HFFc6 (cell line): ENCODE measurements around the gene NET1. TPM values are rescaled to one million over a fixed set of nuclear protein-coding genes. Genes with fewer than 3 reads are reported as not detected.
"Not testable (repeated sequence)": the region's sequence is repeated elsewhere in the genome, so short reads cannot be mapped to it uniquely, and the experiment has no call there.

Source experiments
- DNase-seq: peaks from one replicate; pipeline ENCODE4 v3.0.0-alpha.2; 2018
- H3K27ac Mint-ChIP-seq: 2 replicates; pipeline ENCODE4 v1.8.0; 2020; ENCODE audit warnings: mild to moderate bottlenecking, mixed read lengths
- H3K27me3 Mint-ChIP-seq: 2 replicates; pipeline ENCODE4 v1.8.0; 2021; ENCODE audit warnings: mild to moderate bottlenecking, moderate library complexity, mixed read lengths; ENCODE audit not compliant: insufficient read depth
- H3K36me3 Mint-ChIP-seq: 2 replicates; pipeline ENCODE4 v1.8.0; 2021; ENCODE audit warnings: low read depth, mixed read lengths
- H3K4me1 Mint-ChIP-seq: 2 replicates; pipeline ENCODE4 v1.8.0; 2020; ENCODE audit warnings: low read depth, mixed read lengths
- H3K4me3 Mint-ChIP-seq: 2 replicates; pipeline ENCODE4 v1.8.0; 2020; ENCODE audit warnings: mild to moderate bottlenecking, moderate library complexity, mixed read lengths
- H3K9me3 Mint-ChIP-seq: 2 replicates; pipeline ENCODE4 v1.8.0; 2020; ENCODE audit warnings: mild to moderate bottlenecking, mixed read lengths
- total RNA-seq, 6 experiments: library from RNA; stranded (reverse); fragmentation: NEBNext Ultra II Directional; extraction: Animal tissue kit (Norgen Biotek cat#: 25700); gene quantifications; 2 replicates in 1 of 6; 3 replicates in 5 of 6; pipeline ENCODE4 v1.2.3, GENCODE V29; 2021
- TF ChIP-seq, protein P1 (sequence below): fragments of 200-600 bp; sonication (generic); IDR thresholded peaks from 2 replicates; pipeline ENCODE4 v1.5.0; 2021; ENCODE audit warnings: antibody characterized with exemption, mild to moderate bottlenecking

Gene NET1
- total RNA-seq, 6 experiments from 2014 or later, result 65.1 to 92.9 (median 86.6) TPM

DNA sequence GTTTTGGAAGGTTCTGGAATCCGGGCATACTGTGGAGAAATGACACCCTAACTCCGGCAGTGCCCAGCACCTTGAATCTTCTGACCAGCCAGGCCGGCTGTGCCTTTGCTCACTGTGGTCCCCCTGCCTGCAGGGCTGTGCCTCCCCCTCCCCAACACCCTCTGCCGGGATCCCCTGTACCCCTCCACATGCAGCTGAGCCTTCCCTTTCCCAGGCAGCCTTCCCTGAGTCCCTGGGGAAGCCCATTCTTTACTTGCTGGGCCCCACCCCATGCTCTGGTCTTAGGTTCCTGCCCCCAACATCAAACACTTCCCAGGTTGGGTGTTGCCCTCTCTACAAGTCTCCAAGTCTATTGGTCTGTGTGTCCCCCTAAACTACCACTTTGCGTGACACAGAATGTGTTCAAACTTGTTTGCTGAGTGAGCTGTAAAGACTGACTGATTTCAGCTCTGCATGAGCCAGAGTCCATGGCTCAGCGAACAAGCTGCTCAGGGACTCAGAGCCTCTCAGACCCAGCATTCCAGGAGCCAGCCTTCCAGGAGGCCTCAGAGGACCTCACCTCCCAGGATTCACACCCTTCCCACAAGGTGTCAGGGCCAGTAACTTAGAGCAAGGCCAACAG is 55.4 kb downstream of the NET1 start:
- Mint-ChIP-seq H3K27me3 (peaks cover 5% of the 10 kb centered on the region), H3K36me3 (peaks cover 9% of the 10 kb centered on the region; the same call in 1 of the 2 replicates), H3K4me3 (no peak overlapping the region), H3K9me3 (peaks cover 4% of the 10 kb centered on the region), H3K4me1 (peaks cover 52% of the 10 kb centered on the region), H3K27ac (no peak overlapping the region)
- DNase-seq, result no peak
- TF ChIP-seq, protein P1, sequence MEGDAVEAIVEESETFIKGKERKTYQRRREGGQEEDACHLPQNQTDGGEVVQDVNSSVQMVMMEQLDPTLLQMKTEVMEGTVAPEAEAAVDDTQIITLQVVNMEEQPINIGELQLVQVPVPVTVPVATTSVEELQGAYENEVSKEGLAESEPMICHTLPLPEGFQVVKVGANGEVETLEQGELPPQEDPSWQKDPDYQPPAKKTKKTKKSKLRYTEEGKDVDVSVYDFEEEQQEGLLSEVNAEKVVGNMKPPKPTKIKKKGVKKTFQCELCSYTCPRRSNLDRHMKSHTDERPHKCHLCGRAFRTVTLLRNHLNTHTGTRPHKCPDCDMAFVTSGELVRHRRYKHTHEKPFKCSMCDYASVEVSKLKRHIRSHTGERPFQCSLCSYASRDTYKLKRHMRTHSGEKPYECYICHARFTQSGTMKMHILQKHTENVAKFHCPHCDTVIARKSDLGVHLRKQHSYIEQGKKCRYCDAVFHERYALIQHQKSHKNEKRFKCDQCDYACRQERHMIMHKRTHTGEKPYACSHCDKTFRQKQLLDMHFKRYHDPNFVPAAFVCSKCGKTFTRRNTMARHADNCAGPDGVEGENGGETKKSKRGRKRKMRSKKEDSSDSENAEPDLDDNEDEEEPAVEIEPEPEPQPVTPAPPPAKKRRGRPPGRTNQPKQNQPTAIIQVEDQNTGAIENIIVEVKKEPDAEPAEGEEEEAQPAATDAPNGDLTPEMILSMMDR, result no peak

DNA sequence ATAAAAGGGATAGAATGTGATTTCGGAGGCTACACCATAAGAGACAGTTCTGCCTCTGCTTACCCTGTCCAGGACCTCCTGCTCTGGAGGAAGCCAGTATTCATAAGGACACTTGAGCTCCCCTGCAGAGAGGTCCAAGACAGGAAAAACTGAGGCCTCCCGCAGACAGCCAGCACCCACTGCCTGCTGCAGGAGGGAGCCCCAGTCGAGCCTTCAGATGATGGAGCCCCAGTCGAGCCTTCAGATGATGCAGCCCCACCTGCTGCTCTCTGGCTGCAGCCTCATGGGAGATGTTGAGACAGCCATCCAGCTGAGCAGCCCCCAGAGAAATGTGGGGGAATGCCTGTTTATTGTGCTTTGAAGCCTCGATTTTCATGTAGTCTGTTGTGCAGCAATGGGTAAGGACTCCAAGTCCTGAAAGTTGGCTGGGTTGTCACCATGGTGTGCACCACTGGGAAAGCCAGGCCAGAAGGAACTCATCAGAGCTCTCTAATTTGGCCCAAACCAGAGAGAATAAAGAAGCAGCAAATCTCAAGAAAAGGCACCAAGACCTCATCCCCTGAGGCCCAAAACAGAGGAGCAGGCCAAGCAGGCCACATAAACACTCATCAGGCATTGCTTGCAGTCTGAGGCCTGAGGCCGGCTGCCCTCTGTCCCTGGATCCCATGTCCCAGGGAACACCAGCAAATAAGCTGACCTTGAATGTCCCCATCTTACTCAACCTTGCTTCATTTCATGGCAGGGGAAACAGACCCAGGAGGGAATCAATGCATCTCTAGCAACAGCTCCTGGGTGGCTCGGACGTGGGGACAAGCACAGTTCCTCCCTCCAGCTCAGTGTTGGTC is 56.1 kb downstream of the NET1 start:
- TF ChIP-seq, protein P1, result no peak
- DNase-seq, result no peak

DNA sequence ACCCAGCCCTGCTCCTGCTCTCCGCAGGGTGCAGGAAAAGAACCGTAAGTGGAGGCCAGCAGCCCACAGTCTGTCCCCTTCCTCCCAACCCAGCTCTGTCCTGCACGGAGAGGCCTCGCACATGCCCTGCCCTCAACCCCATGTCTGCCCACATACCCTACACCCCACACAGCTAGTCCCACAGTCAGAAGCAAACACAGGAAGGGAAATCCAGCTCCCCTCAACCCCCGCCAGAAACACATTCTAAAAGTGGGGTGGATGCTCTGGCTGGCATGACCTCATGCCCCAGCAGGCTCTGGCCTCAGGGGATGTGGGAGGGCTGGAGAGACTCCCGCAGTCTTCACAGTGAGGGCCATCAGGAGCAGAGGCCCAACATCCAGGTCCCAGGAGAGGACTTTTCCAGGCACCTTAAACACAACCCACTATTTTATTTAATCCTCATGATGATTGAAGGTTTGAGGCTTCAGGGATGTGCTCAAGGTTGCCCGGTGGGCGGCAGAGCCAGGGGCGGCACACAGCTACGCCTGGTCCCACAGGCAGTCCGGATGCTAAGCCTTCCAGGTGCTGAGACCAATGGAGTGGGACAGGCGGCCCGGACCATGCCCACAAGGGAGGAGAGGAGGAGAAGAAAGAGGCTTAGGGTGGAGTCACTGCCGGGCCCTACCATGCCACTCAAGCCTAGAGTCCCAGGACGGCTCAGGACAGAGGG is 57.1 kb downstream of the NET1 start:
- Mint-ChIP-seq H3K4me3 (no peak overlapping the region), H3K4me1 (peaks cover 35% of the 10 kb centered on the region), H3K36me3 (no peaks in the 10 kb centered on the region), H3K9me3 (peaks cover 4% of the 10 kb centered on the region), H3K27me3 (peaks cover 3% of the 10 kb centered on the region; the same call in 1 of the 2 replicates), H3K27ac (no peak overlapping the region)
- TF ChIP-seq, protein P1, result no peak
- DNase-seq, result no peak

More for the DNA sequence above, 56.1 kb downstream of the NET1 start:
- Mint-ChIP-seq H3K4me1 (peaks cover 45% of the 10 kb centered on the region), H3K9me3 (peaks cover 4% of the 10 kb centered on the region), H3K36me3 (peaks cover 6% of the 10 kb centered on the region; the same call in 1 of the 2 replicates), H3K27me3 (peaks cover 4% of the 10 kb centered on the region), H3K4me3 (no peak overlapping the region), H3K27ac (no peak overlapping the region)

DNA sequence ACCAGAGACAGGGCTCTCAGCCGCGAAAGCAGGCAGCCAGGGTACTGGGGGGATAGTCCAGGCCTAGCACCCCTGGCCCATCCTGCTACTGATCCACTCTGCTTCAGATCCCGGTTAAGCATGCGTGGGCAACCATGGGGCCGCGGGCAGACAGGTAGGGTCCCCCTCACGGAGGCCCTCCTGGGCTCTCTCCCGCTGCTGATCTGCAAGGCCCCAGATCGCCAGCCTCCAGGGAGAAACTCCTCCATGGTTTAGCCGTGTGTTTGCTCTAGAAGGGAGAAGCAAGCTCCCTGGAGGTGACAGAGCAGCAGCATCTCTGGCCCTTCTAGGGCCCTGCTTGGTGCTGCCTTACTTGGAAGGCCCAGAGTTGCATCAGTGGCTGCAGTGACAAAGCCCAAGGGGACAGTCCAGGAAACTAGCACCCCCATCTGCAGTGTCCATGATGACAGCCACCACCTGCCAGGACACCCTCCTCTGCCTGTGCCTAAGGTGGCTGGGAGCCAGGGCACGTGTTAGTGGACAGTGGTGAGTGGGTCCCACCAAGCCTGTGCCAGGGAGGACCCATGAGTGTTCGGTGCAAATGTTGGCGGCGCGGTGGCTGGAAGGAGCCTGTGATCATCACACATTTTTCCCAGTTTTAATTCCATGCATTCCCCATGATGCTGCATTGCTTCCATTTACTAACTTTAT is 57.9 kb downstream of the NET1 start:
- Mint-ChIP-seq H3K27ac (no peak overlapping the region), H3K4me1 (peaks cover 29% of the 10 kb centered on the region), H3K9me3 (peaks cover 4% of the 10 kb centered on the region), H3K27me3 (peaks cover 3% of the 10 kb centered on the region; the same call in 1 of the 2 replicates), H3K4me3 (no peak overlapping the region), H3K36me3 (no peaks in the 10 kb centered on the region)
- TF ChIP-seq, protein P1, result no peak
- DNase-seq, result no peak

DNA sequence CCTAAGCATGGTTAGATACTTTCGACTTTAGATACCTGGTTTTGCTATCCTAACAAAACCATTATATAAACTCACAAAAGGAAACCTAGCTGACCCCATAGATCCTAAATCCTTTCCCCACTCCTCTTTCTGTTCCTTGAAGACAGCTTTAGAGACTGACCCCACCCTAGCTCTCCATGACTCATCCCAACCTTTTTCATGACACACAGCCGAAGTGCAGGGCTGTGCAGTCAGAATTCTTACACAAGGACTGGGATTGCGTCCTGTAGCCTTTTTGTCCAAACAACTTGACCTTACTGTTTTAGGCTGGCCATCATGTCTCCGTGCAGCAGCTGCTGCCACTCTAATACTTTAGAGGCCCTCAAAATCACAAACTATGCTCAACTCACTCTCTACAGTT is 62.3 kb downstream of the NET1 start:
- H3K36me3 Mint-ChIP-seq, H3K4me3 Mint-ChIP-seq: not testable (repeated sequence)

DNA sequence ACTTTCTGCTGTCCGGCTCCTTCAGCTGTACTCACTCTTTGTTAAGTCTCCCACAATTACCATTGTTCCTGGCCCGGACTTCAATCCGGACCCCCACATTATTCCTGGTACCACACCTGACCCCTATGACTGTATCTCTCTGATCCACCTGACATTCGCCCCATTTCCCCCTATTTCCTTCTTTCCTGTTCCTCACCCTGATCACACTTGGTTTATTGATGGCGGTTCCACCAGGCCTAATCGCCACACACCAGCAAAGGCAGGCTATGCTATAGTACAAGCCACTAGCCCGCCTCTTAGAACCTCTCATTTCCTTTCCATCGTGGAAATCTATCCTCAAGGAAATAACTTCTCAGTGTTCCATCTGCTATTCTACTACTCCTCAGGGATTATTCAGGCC is 62.7 kb downstream of the NET1 start:
- H3K27ac Mint-ChIP-seq, H3K4me1 Mint-ChIP-seq, H3K9me3 Mint-ChIP-seq, H3K36me3 Mint-ChIP-seq, H3K4me3 Mint-ChIP-seq, DNase-seq, H3K27me3 Mint-ChIP-seq: not testable (repeated sequence)

More for the DNA sequence above, 62.3 kb downstream of the NET1 start:
- not testable (repeated sequence) for H3K27me3 Mint-ChIP-seq, H3K9me3 Mint-ChIP-seq, H3K27ac Mint-ChIP-seq, H3K4me1 Mint-ChIP-seq
- peak; percentile 22 for DNase-seq

DNA sequence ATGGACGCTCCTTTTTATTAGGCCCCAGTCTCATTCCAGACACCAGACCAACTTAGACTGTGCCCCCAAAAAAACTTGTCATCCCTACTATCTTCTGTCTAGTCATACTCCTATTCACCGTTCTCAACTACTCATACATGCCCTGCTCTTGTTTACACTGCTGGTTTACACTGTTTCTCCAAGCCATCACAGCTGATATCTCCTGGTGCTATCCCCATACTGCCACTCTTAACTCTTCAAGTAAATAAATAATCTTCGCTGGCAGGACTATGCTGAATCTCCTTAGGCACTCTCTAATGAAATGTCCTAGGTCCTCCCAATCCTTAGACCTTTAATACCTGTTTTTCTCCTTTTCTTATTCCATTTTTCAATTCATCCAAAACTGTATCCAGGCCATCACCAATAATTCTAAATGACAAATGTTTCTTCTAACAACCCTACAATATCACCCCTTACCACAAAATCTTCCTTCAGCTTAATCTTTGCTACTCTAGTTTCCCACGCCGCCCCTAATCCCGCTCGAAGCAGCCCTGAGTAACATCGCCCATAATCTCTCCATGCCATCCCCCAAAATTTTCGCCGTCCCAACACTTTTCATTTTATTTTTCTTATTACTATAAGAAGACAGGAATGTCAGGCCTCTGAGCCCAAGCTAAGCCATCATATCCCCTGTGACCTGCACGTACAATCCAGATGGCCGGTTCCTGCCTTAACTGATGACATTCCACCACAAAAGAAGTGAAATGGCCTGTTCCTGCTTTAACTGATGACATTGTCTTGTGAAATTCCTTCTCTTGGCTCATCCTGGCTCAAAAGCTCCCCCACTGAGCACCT is 63.8 kb downstream of the NET1 start:
- not testable (repeated sequence) for H3K27ac Mint-ChIP-seq, H3K9me3 Mint-ChIP-seq, H3K4me3 Mint-ChIP-seq, DNase-seq, H3K27me3 Mint-ChIP-seq, H3K36me3 Mint-ChIP-seq, H3K4me1 Mint-ChIP-seq
